H1 (cell line): ENCODE measurements around the gene ZNF536. TPM values are rescaled to one million over a fixed set of nuclear protein-coding genes. Genes with fewer than 3 reads are reported as not detected.

Experiments used
- CTCF ChIA-PET: fragments of 300-600 bp; sonication (Branson Sonifier 250); formaldehyde crosslinking; loops from one replicate; lab custom pipeline; 2021; ENCODE audit not compliant: partially characterized antibody; lab: Charles Lee
- POLR2A ChIA-PET: fragments of 300-600 bp; sonication (Branson Sonifier 250); formaldehyde crosslinking; loops from one replicate; lab custom pipeline; 2021; ENCODE audit warnings: inconsistent platforms; ENCODE audit not compliant: partially characterized antibody; lab: Charles Lee
- DNase-seq, 2 experiments: peaks; one replicate each; pipeline versions ENCODE4 v3.0.0 to v3.0.0-alpha.2; 2010 to 2022; ENCODE audit warnings: low spot score in 2 of 2, low read depth in 1 of 2, mixed read lengths in 1 of 2
- FAIRE-seq: peaks from 2 replicates; lab custom pipeline; 2011; peaks lifted over from hg19 to GRCh38; lab: Jason Lieb, UNC
- H2AFZ ChIP-seq: 2 replicates; pipeline ENCODE4 v1.8.1; 2012; ENCODE audit warnings: low read length, inconsistent platforms
- H2AK5ac ChIP-seq: 2 replicates; pipeline ENCODE4 v1.6.1; 2013; ENCODE audit warnings: low read depth, low read length
- H2BK120ac ChIP-seq: replicated peaks from 2 replicates; pipeline ENCODE3; 2013; ENCODE audit warnings: low read depth, low read length, inconsistent platforms
- H2BK12ac ChIP-seq: 2 replicates; pipeline ENCODE4 v1.6.1; 2013; ENCODE audit warnings: low read depth, low read length
- H2BK15ac ChIP-seq: 2 replicates; pipeline ENCODE4 v1.6.1; 2013; ENCODE audit warnings: low read length
- H2BK20ac ChIP-seq: 2 replicates; pipeline ENCODE4 v1.6.1; 2013; ENCODE audit warnings: low read length
- H2BK5ac ChIP-seq: 2 replicates; pipeline ENCODE4 v1.6.1; 2013; ENCODE audit warnings: low read depth, low read length
- H3K14ac ChIP-seq: 2 replicates; pipeline ENCODE4 v1.6.1; 2013; ENCODE audit warnings: inconsistent platforms; ENCODE audit not compliant: insufficient read length
- H3K18ac ChIP-seq: 2 replicates; pipeline ENCODE4 v1.6.1; 2013; ENCODE audit warnings: low read length; ENCODE audit errors: extremely low read depth
- H3K23ac ChIP-seq: 2 replicates; pipeline ENCODE4 v1.6.1; 2013; ENCODE audit warnings: inconsistent platforms; ENCODE audit not compliant: insufficient read length
- H3K23me2 ChIP-seq: 2 replicates; pipeline ENCODE4 v1.6.1; 2013; ENCODE audit warnings: low read depth, low read length
- H3K27ac ChIP-seq: 2 replicates; pipeline ENCODE4 v1.6.1; 2011; ENCODE audit warnings: low read depth, low read length, inconsistent platforms
- H3K27me3 ChIP-seq, 4 experiments: replicated peaks in 1 of 4; 1 replicate in 1 of 4; 2 replicates in 3 of 4; pipeline versions ENCODE4 v1.6.1 to v1.8.1; 2011 to 2013; ENCODE audit warnings: low read length in 3 of 4, mild to moderate bottlenecking in 3 of 4, inconsistent platforms in 2 of 4, mixed read lengths in 2 of 4, moderate library complexity in 1 of 4; ENCODE audit not compliant: control insufficient read depth in 3 of 4, insufficient read depth in 3 of 4; ENCODE audit errors: extremely low read depth in 1 of 4
- H3K36me3 ChIP-seq, 4 experiments: 2 replicates each; pipeline versions ENCODE4 v1.6.1 to v1.8.1; 2011 to 2013; ENCODE audit warnings: mild to moderate bottlenecking in 4 of 4, low read length in 3 of 4, moderate library complexity in 2 of 4, control low read depth in 1 of 4, inconsistent platforms in 1 of 4; ENCODE audit not compliant: insufficient read depth in 4 of 4, control insufficient read depth in 2 of 4
- H3K4ac ChIP-seq: replicated peaks from 2 replicates; pipeline ENCODE3; 2013; ENCODE audit warnings: low read length, low read depth, mixed read lengths, inconsistent platforms; ENCODE audit not compliant: insufficient read length
- H3K4me1 ChIP-seq, 4 experiments: replicated peaks in 1 of 4; 1 replicate in 1 of 4; 2 replicates in 3 of 4; pipeline versions ENCODE4 v1.6.1 to v1.8.1; 2011 to 2013; ENCODE audit warnings: low read length in 3 of 4, inconsistent platforms in 2 of 4, mixed read lengths in 1 of 4; ENCODE audit not compliant: insufficient read depth in 4 of 4, control insufficient read depth in 3 of 4
- H3K4me2 ChIP-seq, 2 experiments: 2 replicates each; pipeline versions ENCODE4 v1.6.1 to v1.8.1; 2011 to 2013; ENCODE audit warnings: low read depth in 2 of 2, low read length in 2 of 2, control low read depth in 1 of 2, inconsistent platforms in 1 of 2, mild to moderate bottlenecking in 1 of 2; ENCODE audit not compliant: insufficient read depth in 1 of 2
- H3K4me3 ChIP-seq, 4 experiments: fragments of 200-600, 300-600 bp in 1 of 4; sonication (generic), shearing (Covaris generic), sonication (Bioruptor Twin) in 1 of 4; 2 replicates each; pipeline versions ENCODE4 v1.5.1 to v1.8.1; 2011 to 2016; ENCODE audit warnings: low read length in 4 of 4, low read depth in 3 of 4, control low read depth in 2 of 4, inconsistent platforms in 2 of 4, mild to moderate bottlenecking in 2 of 4, mixed read lengths in 1 of 4, moderate library complexity in 1 of 4; ENCODE audit not compliant: insufficient read depth in 2 of 4; ENCODE audit errors: extremely low read depth in 1 of 4
- H3K56ac ChIP-seq: replicated peaks from 2 replicates; pipeline ENCODE3; 2013; ENCODE audit warnings: low read depth, mild to moderate bottlenecking, mixed read lengths, low read length, inconsistent platforms; ENCODE audit not compliant: insufficient read length
- H3K79me1 ChIP-seq: 2 replicates; pipeline ENCODE4 v1.6.1; 2013; ENCODE audit warnings: low read depth, low read length, control low read depth
- H3K79me2 ChIP-seq, 2 experiments: 2 replicates each; pipeline versions ENCODE4 v1.6.1 to v1.8.1; 2012 to 2013; ENCODE audit warnings: low read length in 2 of 2, mild to moderate bottlenecking in 2 of 2, inconsistent platforms in 1 of 2; ENCODE audit not compliant: insufficient read depth in 2 of 2, control insufficient read depth in 1 of 2
- H3K9ac ChIP-seq, 4 experiments: replicated peaks in 1 of 4; 1 replicate in 1 of 4; 2 replicates in 3 of 4; pipeline versions ENCODE4 v1.6.1 to v1.8.1; 2011 to 2013; ENCODE audit warnings: low read depth in 3 of 4, low read length in 3 of 4, control low read depth in 2 of 4, mild to moderate bottlenecking in 2 of 4, moderate library complexity in 2 of 4, inconsistent platforms in 1 of 4; ENCODE audit errors: extremely low read depth in 1 of 4
- H3K9me3 ChIP-seq, 2 experiments: 2 replicates each; pipeline versions ENCODE4 v1.6.1 to v1.8.1; 2012 to 2013; ENCODE audit warnings: mild to moderate bottlenecking in 2 of 2, moderate library complexity in 2 of 2, control low read depth in 1 of 2, inconsistent platforms in 1 of 2, low read depth in 1 of 2, low read length in 1 of 2, mixed read lengths in 1 of 2; ENCODE audit not compliant: insufficient read depth in 2 of 2
- H4K20me1 ChIP-seq, 2 experiments: replicated peaks in 1 of 2; 2 replicates each; pipeline versions ENCODE3 to v1.8.1; 2011 to 2013; ENCODE audit warnings: inconsistent platforms in 2 of 2, low read length in 2 of 2, mild to moderate bottlenecking in 1 of 2; ENCODE audit not compliant: insufficient read depth in 2 of 2, control insufficient read depth in 1 of 2
- H4K5ac ChIP-seq: 2 replicates; pipeline ENCODE4 v1.6.1; 2013; ENCODE audit warnings: low read length, low read depth, mixed read lengths, inconsistent platforms; ENCODE audit not compliant: insufficient read length
- H4K8ac ChIP-seq: 2 replicates; pipeline ENCODE4 v1.8.0; 2013; ENCODE audit warnings: mild to moderate bottlenecking, moderate library complexity, low read length, inconsistent platforms; ENCODE audit not compliant: insufficient read depth; ENCODE audit errors: extremely low read depth
- H4K91ac ChIP-seq: replicated peaks from 2 replicates; pipeline ENCODE3; 2013; ENCODE audit warnings: low read length, mixed read lengths, inconsistent platforms; ENCODE audit not compliant: insufficient read length
- ASH2L ChIP-seq: fragments of 200-600, 300-600 bp; sonication (generic); IDR thresholded peaks from one replicate; pipeline ENCODE4 v1.7.1; 2017; ENCODE audit warnings: low read length
- ATF2 ChIP-seq: IDR thresholded peaks from 2 replicates; pipeline ENCODE4 v1.6.1; 2012; ENCODE audit warnings: low read length, inconsistent platforms
- ATF3 ChIP-seq: IDR thresholded peaks from 2 replicates; pipeline ENCODE4 v1.6.1; 2011; ENCODE audit warnings: low read depth, mild to moderate bottlenecking, low read length; ENCODE audit not compliant: insufficient read depth
- CHD1 ChIP-seq: IDR thresholded peaks from 2 replicates; pipeline ENCODE4 v1.6.1; 2012; ENCODE audit warnings: low read depth, low read length, improper control_type of control experiment
- JUN ChIP-seq: IDR thresholded peaks from 2 replicates; pipeline ENCODE4 v1.6.1; 2011; ENCODE audit warnings: low read depth, mild to moderate bottlenecking, improper control_type of control experiment, low read length
- MAX ChIP-seq: IDR thresholded peaks from 2 replicates; pipeline ENCODE4 v1.6.1; 2012; ENCODE audit warnings: inconsistent platforms
- NRF1 ChIP-seq: IDR thresholded peaks from 2 replicates; pipeline ENCODE4 v1.6.1; 2011; ENCODE audit warnings: mild to moderate bottlenecking, low read depth, low read length, improper control_type of control experiment
- POLR2AphosphoS5 ChIP-seq: IDR thresholded peaks from 2 replicates; pipeline ENCODE4 v1.6.1; 2011; ENCODE audit warnings: low read depth, low read length
- RBBP5 ChIP-seq: IDR thresholded peaks from 2 replicates; pipeline ENCODE4 v1.7.1; 2012; ENCODE audit warnings: low read depth, mild to moderate bottlenecking, inconsistent platforms, low read length, moderate library complexity, borderline replicate concordance
- RXRA ChIP-seq: IDR thresholded peaks from 2 replicates; pipeline ENCODE4 v1.6.1; 2011; ENCODE audit warnings: low read depth, mild to moderate bottlenecking, low read length, moderate library complexity; ENCODE audit not compliant: insufficient read depth
- SP1 ChIP-seq: IDR thresholded peaks from 2 replicates; pipeline ENCODE4 v1.6.1; 2011; ENCODE audit warnings: low read depth, low read length
- SP4 ChIP-seq: IDR thresholded peaks from 2 replicates; pipeline ENCODE4 v1.6.1; 2012; ENCODE audit warnings: low read length, inconsistent platforms
- TAF7 ChIP-seq: optimal IDR thresholded peaks from 2 replicates; pipeline ENCODE3; 2011; ENCODE audit warnings: low read depth, mild to moderate bottlenecking, inconsistent platforms, low read length, moderate library complexity, borderline replicate concordance
- YY1 ChIP-seq: IDR thresholded peaks from 2 replicates; pipeline ENCODE4 v1.6.1; 2011; ENCODE audit warnings: low read depth, mild to moderate bottlenecking, low read length
- polyA plus RNA-seq, 7 experiments: library from polyadenylated mRNA; depleted of rRNA in 3 of 7; stranded (reverse) in 5 of 7; unstranded in 2 of 7; fragments of >200 nt in 5 of 7; fragments of 200-250 nt in 2 of 7; gene quantifications; 1 replicate in 5 of 7; 2 replicates in 1 of 7; 4 replicates in 1 of 7; pipeline versions ENCODE4 v1.2.1 to v1.2.3, GENCODE V29; 2011 to 2013; ENCODE audit warnings: missing spikeins in 2 of 7, mixed read lengths in 2 of 7
- total RNA-seq: library from RNA; stranded (reverse); fragmentation: NEBNext Ultra II Directional; extraction: Animal tissue kit (Norgen Biotek cat#: 25700); gene quantifications from 2 replicates; pipeline ENCODE4 v1.2.1, GENCODE V29; 2021

ZNF536 gene
- total and polyA plus RNA-seq, 2 of the 8 experiments (the other 6 are each of a cell fraction or from before 2014, with no cell fraction given) = 0.09 to 0.11 TPM

GRCh38 chr19:30598688-30599087 lies 226.5 kb downstream of the ZNF536 start:
- no peak overlapping the region for H2AK5ac ChIP-seq
- no peak overlapping the region for H2BK15ac ChIP-seq
- H2BK20ac ChIP-seq = no peak overlapping the region
- H2BK120ac ChIP-seq = no peak overlapping the region
- H3K23ac ChIP-seq = no peak overlapping the region
- no peak overlapping the region for H2BK5ac ChIP-seq
- peak overlapping the region; percentile 79; the same call in 1 of the 2 replicates for H2BK12ac ChIP-seq
- no peaks in the 10 kb centered on the region for H3K9me3 ChIP-seq
- H3K27me3 ChIP-seq = no peaks in the 10 kb centered on the region
- H4K8ac ChIP-seq = no peak overlapping the region
- no peak overlapping the region for H3K27ac ChIP-seq
- no peak for DNase-seq
- no peaks in the 10 kb centered on the region for H3K79me1 ChIP-seq
- H3K79me2 ChIP-seq = no peaks in the 10 kb centered on the region
- no peak for FAIRE-seq
- H2AFZ ChIP-seq = no peak overlapping the region
- H3K4ac ChIP-seq = no peak overlapping the region
- H3K4me1 ChIP-seq = peaks cover 0 to 24% (median 8%) of the 10 kb centered on the region in 4 experiments; a peak in 5 of 7 replicates
- no peak overlapping the region for H3K4me2 ChIP-seq
- H3K56ac ChIP-seq = no peak overlapping the region
- H3K4me3 ChIP-seq = no peak overlapping the region
- no peak overlapping the region for H3K14ac ChIP-seq
- no peaks in the 10 kb centered on the region for H3K23me2 ChIP-seq
- no peaks in the 10 kb centered on the region for H4K20me1 ChIP-seq
- POLR2A ChIA-PET = no interaction called here
- no peak overlapping the region for H4K5ac ChIP-seq
- CTCF ChIA-PET = no interaction called here
- H3K9ac ChIP-seq = no peak overlapping the region
- H3K18ac ChIP-seq = no peak overlapping the region
- H3K36me3 ChIP-seq = no peaks in the 10 kb centered on the region
- H4K91ac ChIP-seq = no peak overlapping the region
- TF ChIP-seq SP4 = no peak
- TF ChIP-seq RXRA = no peak
- no peak for TF ChIP-seq ATF2
- no peak for TF ChIP-seq YY1
- no peak for TF ChIP-seq POLR2AphosphoS5
- no peak for TF ChIP-seq CHD1
- TF ChIP-seq ASH2L = no peak
- TF ChIP-seq MAX = no peak
- TF ChIP-seq NRF1 = no peak
- no peak for TF ChIP-seq RBBP5
- TF ChIP-seq ATF3 = no peak
- no peak for TF ChIP-seq TAF7
- no peak for TF ChIP-seq JUN
- TF ChIP-seq SP1 = no peak
